Muscle of leg (tissue), 11 donors: ENCODE results near the gene GALNT12. TPM values are rescaled to one million over a fixed set of nuclear protein-coding genes. Genes with fewer than 3 reads are reported as not detected.

ENCODE experiments used
- DNase-seq: peaks from one replicate; pipeline ENCODE4 v3.0.0; 2013
- H3K27ac ChIP-seq: one replicate; pipeline ENCODE4 v1.5.1; 2013; ENCODE audit warnings: mild to moderate bottlenecking, low read length, control low read depth
- H3K27me3 ChIP-seq: one replicate; pipeline ENCODE4 v1.6.1; 2013; ENCODE audit warnings: low read length; ENCODE audit not compliant: control insufficient read depth, insufficient read depth
- H3K36me3 ChIP-seq: one replicate; pipeline ENCODE4 v1.6.1; 2013; ENCODE audit warnings: low read length; ENCODE audit not compliant: control insufficient read depth, insufficient read depth
- H3K4me1 ChIP-seq: one replicate; pipeline ENCODE4 v1.6.1; 2013; ENCODE audit warnings: low read length; ENCODE audit not compliant: control insufficient read depth, insufficient read depth
- H3K4me3 ChIP-seq: one replicate; pipeline ENCODE4 v1.5.1; 2013; ENCODE audit warnings: low read length, control low read depth
- H3K9me3 ChIP-seq: replicated peaks from 2 replicates; pipeline ENCODE4 v1.6.1; 2013; ENCODE audit warnings: low read depth, low read length; ENCODE audit not compliant: control insufficient read depth
- WGBS: methylation state at CpG from one replicate; pipeline ENCODE4 v1.1.5; 2013; ENCODE audit warnings: missing lambda C conversion rate; ENCODE audit not compliant: insufficient coverage; 5-methylcytosine and 5-hydroxymethylcytosine counted together
- polyA plus RNA-seq, 8 donors: library from polyadenylated mRNA; unstranded; fragments of 120-200 nt; gene quantifications; one replicate each; pipeline versions ENCODE4 v1.2.1 to v1.2.3, GENCODE V29; 2013; ENCODE audit warnings: inconsistent platforms in 1 of 8, low replicate concordance in 1 of 8; ENCODE audit not compliant: insufficient read length in 8 of 8, insufficient read depth in 1 of 8
- total RNA-seq: library from RNA; stranded (reverse); fragments of 120-200 nt; gene quantifications from one replicate; pipeline ENCODE4 v1.2.4, GENCODE V29; 2013

Gene GALNT12
- total and polyA plus RNA-seq, 9 donors: 2.7 to 4.6 (median 3.6) TPM

DNA sequence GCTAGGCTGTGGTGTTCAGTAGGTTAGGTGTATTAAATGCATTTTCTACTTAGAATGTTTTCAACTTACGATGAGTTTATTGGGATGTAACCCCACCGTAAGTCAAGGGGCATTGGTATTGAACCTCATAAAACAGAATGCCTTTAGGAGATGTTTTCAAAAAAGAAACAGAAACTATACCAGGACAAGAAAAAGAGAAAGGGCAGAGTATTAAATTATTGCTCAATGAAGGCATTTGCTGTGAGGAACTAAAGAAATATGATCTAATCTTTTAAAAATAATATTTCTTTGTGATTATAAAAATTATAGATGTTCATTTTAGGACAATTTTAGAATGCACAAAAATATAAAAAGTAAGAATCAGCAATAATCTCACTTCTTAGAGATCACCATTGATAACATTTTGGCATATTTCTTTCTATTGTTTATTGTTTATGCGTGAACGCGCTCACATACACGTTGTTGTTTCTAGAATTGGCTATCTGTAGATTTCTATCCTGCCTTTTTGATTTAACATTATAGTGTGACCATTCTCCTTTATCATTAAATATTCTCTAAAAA is 8.0 kb downstream of the GALNT12 start:
- Histone ChIP-seq H3K4me1 (no peaks in the 10 kb centered on the region), H3K36me3 (no peaks in the 10 kb centered on the region), H3K27ac (no peak overlapping the region), H3K9me3 (peaks cover 3% of the 10 kb centered on the region), H3K27me3 (no peaks in the 10 kb centered on the region), H3K4me3 (no peak overlapping the region)
- DNase-seq: no peak
- WGBS: no CpG with 5 or more reads among the region's 6 CpGs

DNA sequence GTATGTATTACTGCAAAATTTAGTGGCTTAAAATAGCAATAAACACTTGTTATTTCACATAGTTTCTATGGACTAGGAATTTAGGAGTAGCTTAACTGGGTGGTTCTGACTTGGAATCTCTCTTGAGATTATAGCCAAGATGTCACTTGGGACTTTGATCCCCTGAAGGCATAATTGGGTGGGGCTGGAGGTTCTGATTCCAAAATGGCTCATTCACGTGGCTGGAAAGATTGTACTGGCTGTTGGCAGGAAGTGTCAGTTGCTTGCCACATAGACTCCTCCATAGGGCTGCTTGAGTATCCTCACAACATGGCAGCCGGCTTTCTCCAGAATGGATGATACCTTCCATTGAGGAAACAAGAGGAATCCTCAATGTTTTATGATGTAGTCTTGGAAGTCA is 11.3 kb downstream of the GALNT12 start:
- Histone ChIP-seq H3K4me1 (no peaks in the 10 kb centered on the region), H3K4me3 (no peak overlapping the region), H3K9me3 (peaks cover 3% of the 10 kb centered on the region), H3K36me3 (no peaks in the 10 kb centered on the region), H3K27ac (no peak overlapping the region), H3K27me3 (no peaks in the 10 kb centered on the region)
- no CpG with 5 or more reads among the region's 2 CpGs for WGBS
- DNase-seq: no peak

DNA sequence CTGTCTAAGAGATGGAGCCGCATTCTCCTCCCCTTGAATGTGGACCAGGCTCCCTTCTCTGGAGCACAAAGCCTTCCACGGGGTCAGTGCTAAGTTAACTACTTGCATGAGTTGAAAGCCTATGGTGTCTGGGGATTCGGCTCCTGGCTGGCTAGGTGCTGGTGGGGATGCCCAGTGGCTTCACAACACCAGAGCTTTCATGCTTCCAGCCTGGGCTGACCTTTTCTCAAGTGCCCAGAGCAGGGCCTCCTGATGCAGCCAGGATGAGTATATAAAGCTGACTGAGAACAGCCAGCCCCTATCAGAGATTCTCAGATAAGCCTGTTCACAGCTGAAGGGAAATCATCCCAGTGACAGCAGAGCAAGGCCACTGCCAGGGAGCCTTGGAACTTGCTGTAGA is 11.8 kb downstream of the GALNT12 start:
- Histone ChIP-seq H3K4me3 (no peak overlapping the region), H3K27ac (no peak overlapping the region), H3K27me3 (no peaks in the 10 kb centered on the region), H3K36me3 (no peaks in the 10 kb centered on the region), H3K4me1 (no peaks in the 10 kb centered on the region), H3K9me3 (peaks cover 3% of the 10 kb centered on the region)
- no peak for DNase-seq
- 90% methylated on average over 2 of the region's 3 CpGs for WGBS

DNA sequence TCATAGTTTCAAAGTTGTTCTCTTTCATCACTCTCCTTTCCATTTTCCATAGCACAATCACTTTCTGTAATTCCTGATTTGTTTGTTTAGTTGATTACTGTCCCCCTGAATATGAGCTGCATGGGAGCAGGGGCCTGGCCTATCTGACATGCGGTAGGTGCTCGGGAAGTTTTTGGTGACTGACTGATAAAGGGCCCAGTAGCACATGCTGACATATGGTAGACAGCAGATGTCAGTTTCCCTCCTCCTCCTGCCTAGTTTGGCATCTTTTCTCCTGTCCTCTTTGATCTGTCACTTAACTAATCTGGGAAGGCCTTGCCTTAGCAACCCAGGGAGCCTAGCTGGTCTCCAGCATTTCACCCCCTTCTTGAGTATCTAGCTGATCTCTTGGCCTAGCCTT is 14.4 kb downstream of the GALNT12 start:
- no peak overlapping the region for H3K4me3 ChIP-seq
- H3K9me3 ChIP-seq: peaks cover 3% of the 10 kb centered on the region
- no peak for DNase-seq
- peaks cover 3% of the 10 kb centered on the region for H3K4me1 ChIP-seq
- WGBS: 94% methylated on average over 2 of the region's 2 CpGs
- no peaks in the 10 kb centered on the region for H3K27me3 ChIP-seq
- no peak overlapping the region for H3K27ac ChIP-seq
- no peaks in the 10 kb centered on the region for H3K36me3 ChIP-seq

DNA sequence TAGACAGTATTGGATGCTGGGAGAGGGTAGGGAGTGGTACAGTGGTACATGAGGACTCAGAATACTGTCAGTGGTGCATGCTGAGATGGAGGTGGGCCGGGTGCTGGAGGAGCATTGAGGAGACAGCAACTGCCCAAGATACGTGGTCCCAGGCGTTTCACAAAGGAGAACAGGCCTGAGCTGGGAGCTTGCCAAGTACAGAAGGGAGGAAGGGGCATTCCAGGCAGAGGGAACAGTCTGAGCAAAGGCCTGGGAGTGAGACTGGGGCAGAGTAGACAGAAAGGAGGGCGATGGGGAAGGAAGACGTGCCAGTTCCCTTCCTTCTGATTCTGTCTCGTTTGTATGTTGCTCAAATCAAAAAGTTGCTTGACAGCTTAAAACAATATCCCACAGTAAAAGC is 15.2 kb downstream of the GALNT12 start:
- Histone ChIP-seq H3K36me3 (no peaks in the 10 kb centered on the region), H3K4me3 (no peak overlapping the region), H3K27ac (no peak overlapping the region), H3K4me1 (peaks cover 3% of the 10 kb centered on the region), H3K27me3 (no peaks in the 10 kb centered on the region), H3K9me3 (peaks cover 3% of the 10 kb centered on the region)
- no peak for DNase-seq
- WGBS: 81% methylated on average over 3 of the region's 6 CpGs

DNA sequence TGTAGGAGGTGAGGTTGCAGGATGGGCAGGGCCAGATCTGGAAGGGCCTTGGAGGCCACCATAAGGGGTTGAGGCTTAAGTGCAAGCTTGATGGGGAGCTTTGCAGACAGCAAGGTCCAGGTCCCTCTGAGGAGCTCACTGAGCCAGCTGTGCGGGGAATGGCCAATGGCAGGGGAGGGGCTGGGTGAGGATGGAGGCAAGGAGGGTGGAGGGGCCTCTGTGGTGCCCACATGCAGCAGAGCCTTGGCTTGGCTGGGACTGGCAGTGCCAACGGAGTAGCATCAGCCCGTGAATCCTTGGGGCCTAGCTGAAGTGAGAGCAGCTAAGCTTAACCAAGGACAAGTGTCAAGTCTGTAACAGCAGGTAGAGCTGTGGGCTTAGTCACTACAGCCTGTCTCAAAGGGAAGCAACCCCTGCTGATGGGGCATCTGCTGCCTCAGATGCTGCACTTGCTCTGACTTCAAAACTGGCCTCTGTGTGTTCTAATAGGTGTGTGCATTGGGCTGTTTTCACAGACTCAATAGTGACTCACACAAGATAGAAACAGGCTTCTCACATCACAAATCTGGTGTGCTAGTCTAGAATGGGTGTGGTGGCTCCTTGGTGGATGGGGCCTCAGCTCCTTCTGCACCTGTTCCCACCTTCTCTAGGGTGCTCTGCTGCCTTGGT is 16.3 kb downstream of the GALNT12 start:
- Histone ChIP-seq H3K4me1 (peaks cover 3% of the 10 kb centered on the region), H3K27ac (no peak overlapping the region), H3K9me3 (peaks cover under 1% of the 10 kb centered on the region), H3K4me3 (no peak overlapping the region), H3K36me3 (no peaks in the 10 kb centered on the region), H3K27me3 (no peaks in the 10 kb centered on the region)
- 88% methylated on average over 3 of the region's 3 CpGs for WGBS
- DNase-seq: no peak

DNA sequence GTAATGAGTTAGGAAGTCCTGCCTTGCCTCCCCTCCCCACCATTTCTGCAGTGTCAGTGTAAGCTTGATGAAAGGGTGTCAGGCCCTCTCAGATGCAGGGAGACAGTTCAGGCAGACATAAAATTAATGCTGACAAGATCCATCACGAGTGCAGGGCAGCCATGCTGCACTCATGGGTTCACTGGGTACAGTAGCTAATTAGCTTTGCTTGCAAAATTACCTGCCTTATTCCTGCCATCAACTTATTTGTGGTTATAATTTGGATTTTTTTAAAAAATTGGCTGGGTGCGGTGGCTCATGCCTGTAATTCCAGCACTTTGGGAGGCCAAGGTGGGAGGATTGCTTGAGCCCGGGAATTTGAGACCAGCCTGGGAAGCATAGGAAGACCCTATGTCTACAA is 17.9 kb downstream of the GALNT12 start:
- Histone ChIP-seq H3K4me3 (no peak overlapping the region), H3K36me3 (no peaks in the 10 kb centered on the region)
- no peak for DNase-seq

DNA sequence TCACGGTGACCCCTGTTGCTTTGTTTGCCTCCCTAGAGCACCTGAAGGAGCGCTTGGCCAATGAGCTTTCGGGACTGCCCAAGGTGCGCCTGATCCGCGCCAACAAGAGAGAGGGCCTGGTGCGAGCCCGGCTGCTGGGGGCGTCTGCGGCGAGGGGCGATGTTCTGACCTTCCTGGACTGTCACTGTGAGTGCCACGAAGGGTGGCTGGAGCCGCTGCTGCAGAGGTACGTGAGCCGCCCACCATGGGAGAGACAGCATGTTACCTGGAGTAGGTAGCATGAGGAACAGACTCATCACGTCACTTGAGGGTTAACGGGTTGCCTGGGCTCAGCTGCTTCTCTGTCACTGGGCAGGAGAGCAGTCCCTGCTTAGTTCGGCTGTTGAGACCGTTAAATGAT is 19.2 kb downstream of the GALNT12 start:
- no peak overlapping the region for H3K4me3 ChIP-seq
- DNase-seq: no peak
- no peaks in the 10 kb centered on the region for H3K9me3 ChIP-seq
- WGBS: 92% methylated on average over 18 of the region's 20 CpGs
- H3K36me3 ChIP-seq: no peaks in the 10 kb centered on the region
- peaks cover 3% of the 10 kb centered on the region for H3K4me1 ChIP-seq
- no peak overlapping the region for H3K27ac ChIP-seq
- H3K27me3 ChIP-seq: no peaks in the 10 kb centered on the region

More for the DNA sequence above, 17.9 kb downstream of the GALNT12 start:
- no peaks in the 10 kb centered on the region for H3K9me3 ChIP-seq
- H3K27me3 ChIP-seq: no peaks in the 10 kb centered on the region
- 91% methylated on average over 3 of the region's 3 CpGs for WGBS
- no peak overlapping the region for H3K27ac ChIP-seq
- H3K4me1 ChIP-seq: peaks cover 3% of the 10 kb centered on the region

DNA sequence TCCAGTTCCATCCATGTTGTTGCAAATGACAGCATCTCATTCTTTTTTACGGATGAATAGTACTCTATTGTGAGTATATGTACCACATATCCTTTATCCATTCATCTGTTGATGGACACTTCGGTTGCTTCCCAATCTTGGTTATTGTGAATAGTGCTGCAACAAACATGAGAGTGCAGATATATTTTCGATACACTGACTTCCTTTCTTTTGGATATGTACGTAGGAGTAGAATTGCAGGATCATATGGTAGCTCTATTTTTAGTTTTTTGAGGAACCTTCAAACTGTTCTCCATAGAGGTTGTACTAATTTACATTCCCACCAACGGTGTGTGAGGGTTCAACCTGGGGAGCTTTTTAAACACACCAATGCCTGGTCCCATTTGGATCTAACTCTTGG is 22.3 kb downstream of the GALNT12 start:
- Histone ChIP-seq H3K4me3 (no peak overlapping the region), H3K27me3 (no peaks in the 10 kb centered on the region), H3K4me1 (peaks cover 3% of the 10 kb centered on the region), H3K27ac (no peak overlapping the region), H3K36me3 (no peaks in the 10 kb centered on the region), H3K9me3 (no peaks in the 10 kb centered on the region)
- 83% methylated on average over 1 of the region's 5 CpGs for WGBS
- no peak for DNase-seq

DNA sequence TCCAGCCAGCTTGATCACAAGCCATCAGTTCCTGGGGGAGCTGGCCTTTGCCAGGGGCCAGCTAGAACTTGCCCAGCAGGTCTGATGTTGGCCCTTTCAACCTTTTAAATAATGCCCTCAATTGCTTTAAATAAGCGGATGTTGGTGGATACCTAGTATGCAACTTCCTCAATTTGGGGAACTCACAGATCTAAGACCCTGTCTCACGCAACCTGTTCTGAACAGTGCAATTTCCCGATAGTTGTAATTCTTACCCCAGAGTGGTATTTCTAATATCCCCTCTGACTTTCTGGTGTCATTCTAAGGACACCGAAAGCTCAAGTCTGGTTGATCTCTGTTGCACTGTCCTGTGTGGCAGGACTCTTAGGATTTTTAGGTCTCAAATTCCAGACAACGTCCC is 23.1 kb downstream of the GALNT12 start:
- no peak overlapping the region for H3K27ac ChIP-seq
- WGBS: 100% methylated on average over 3 of the region's 5 CpGs
- no peaks in the 10 kb centered on the region for H3K9me3 ChIP-seq
- no peak overlapping the region for H3K4me3 ChIP-seq
- no peak for DNase-seq
- no peaks in the 10 kb centered on the region for H3K27me3 ChIP-seq
- no peaks in the 10 kb centered on the region for H3K36me3 ChIP-seq
- H3K4me1 ChIP-seq: peaks cover 3% of the 10 kb centered on the region

DNA sequence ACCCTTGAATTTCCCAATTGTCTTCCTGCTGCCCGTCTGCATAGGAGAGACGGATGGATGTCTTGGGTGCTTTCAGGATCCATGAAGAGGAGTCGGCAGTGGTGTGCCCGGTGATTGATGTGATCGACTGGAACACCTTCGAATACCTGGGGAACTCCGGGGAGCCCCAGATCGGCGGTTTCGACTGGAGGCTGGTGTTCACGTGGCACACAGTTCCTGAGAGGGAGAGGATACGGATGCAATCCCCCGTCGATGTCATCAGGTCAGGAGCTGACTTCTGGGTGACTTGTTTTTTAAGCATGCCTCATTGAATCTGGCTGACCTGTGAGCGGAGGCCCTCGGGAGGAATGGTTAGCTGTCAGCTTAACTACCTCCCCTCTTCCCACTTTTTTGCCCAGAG is 24.2 kb downstream of the GALNT12 start:
- no peaks in the 10 kb centered on the region for H3K9me3 ChIP-seq
- H3K4me3 ChIP-seq: no peak overlapping the region
- H3K36me3 ChIP-seq: no peaks in the 10 kb centered on the region
- 85% methylated on average over 13 of the region's 16 CpGs for WGBS
- H3K27me3 ChIP-seq: no peaks in the 10 kb centered on the region
- DNase-seq: no peak
- H3K27ac ChIP-seq: no peak overlapping the region
- H3K4me1 ChIP-seq: peaks cover 1% of the 10 kb centered on the region
